ENCODE data around the gene REEP5.

- TF ChIP-seq CTCF (IDR thresholded peaks at IDR 0.05): no peak
- no peak for TF ChIP-seq POLR2AphosphoS5 (IDR thresholded peaks at IDR 0.05)
- TF ChIP-seq POLR2A (IDR thresholded peaks at IDR 0.05): no peak
Observed at GRCh38 chr5:112892776-112893175, 29.3 kb downstream of the REEP5 start.

Data from stomach (tissue), 4 donors.